PC-3 (cell line): ENCODE results near the gene LRP1B.

Experiments used
- CTCF ChIP-seq: fragments of 300-600 bp; sonication (generic); conservative IDR thresholded peaks from 2 replicates; pipeline ENCODE4 v1.5.1; 2017; ENCODE audit warnings: antibody characterized with exemption, low read depth, mild to moderate bottlenecking, low read length
- EZH2 ChIP-seq: fragments of 300-600 bp; sonication (generic); IDR thresholded peaks from one replicate; pipeline ENCODE4 v1.6.1; 2017; ENCODE audit warnings: antibody characterized with exemption, mild to moderate bottlenecking, low read length; ENCODE audit not compliant: unreplicated experiment

GRCh38 chr2:140262908-140263307 lies 1867.9 kb downstream of the LRP1B start:
- no peak for TF ChIP-seq CTCF
- TF ChIP-seq EZH2: no peak
